ENCODE results near the gene ELOVL5. TPM values are rescaled to one million over a fixed set of nuclear protein-coding genes. Genes with fewer than 3 reads are reported as not detected.

The ELOVL5 gene
- total RNA-seq, 4 donors from 2014 or later = 74.8 to 110 (median 90.6) TPM

GRCh38 chr6:53312355-53312754 is 36.4 kb downstream of the ELOVL5 start:
- TF ChIP-seq CTCF (IDR thresholded peaks at IDR 0.05) (no peak), POLR2A (IDR thresholded peaks at IDR 0.05) (no peak)
- no peaks in the 10 kb centered on the region for H3K27me3 ChIP-seq
- 83 to 90% methylated on average over 2 of the region's 2 CpGs for WGBS, 2 donors
- H3K9me3 ChIP-seq = no peaks in the 10 kb centered on the region
- no peak overlapping the region for H3K27ac ChIP-seq
- H3K4me3 ChIP-seq (replicated peaks in 1 of 3) = no peak overlapping the region
- DNase-seq = no peak
- intact Hi-C loops (cut with DNase I) = no loop called here
- H3K36me3 ChIP-seq = no peaks in the 10 kb centered on the region
- peaks cover 4 to 11% of the 10 kb centered on the region in 2 donors for H3K4me1 ChIP-seq

GRCh38 chr6:53311586-53311935 is 37.2 kb downstream of the ELOVL5 start:
- Histone ChIP-seq H3K4me1 (peaks cover 8 to 11% of the 10 kb centered on the region in 2 donors), H3K27me3 (no peaks in the 10 kb centered on the region), H3K27ac (no peak overlapping the region), H3K9me3 (no peaks in the 10 kb centered on the region), H3K36me3 (no peaks in the 10 kb centered on the region), H3K4me3 (replicated peaks in 1 of 3) (no peak overlapping the region)
- no peak for DNase-seq
- no peak for TF ChIP-seq CTCF (IDR thresholded peaks at IDR 0.05)
- no peak for TF ChIP-seq POLR2A (IDR thresholded peaks at IDR 0.05)
- WGBS, 2 donors = 93 to 94% methylated on average over 3 of the region's 3 CpGs
- intact Hi-C loops (cut with DNase I) = no loop called here

- peaks cover 8 to 11% of the 10 kb centered on the region in 2 donors for H3K4me1 ChIP-seq
- no peak for DNase-seq
- 71 to 93% methylated on average over 6 of the region's 6 CpGs for WGBS, 2 donors
- H3K4me3 ChIP-seq (replicated peaks in 1 of 3) = no peak overlapping the region
- H3K36me3 ChIP-seq = no peaks in the 10 kb centered on the region
- no peak for TF ChIP-seq POLR2A (IDR thresholded peaks at IDR 0.05)
- no peak for TF ChIP-seq CTCF (IDR thresholded peaks at IDR 0.05)
- H3K9me3 ChIP-seq = no peaks in the 10 kb centered on the region
- no peaks in the 10 kb centered on the region for H3K27me3 ChIP-seq
- H3K27ac ChIP-seq = no peak overlapping the region
- intact Hi-C loops (cut with DNase I) = no loop called here
Observed at GRCh38 chr6:53310771-53311585, 37.8 kb downstream of the ELOVL5 start.

- H3K4me3 ChIP-seq (replicated peaks in 1 of 3) = no peak overlapping the region
- WGBS, 2 donors = 86 to 87% methylated on average over 4 of the region's 4 CpGs
- intact Hi-C loops (cut with DNase I) = no loop called here
- DNase-seq = no peak
- peaks cover 8 to 11% of the 10 kb centered on the region in 2 donors for H3K4me1 ChIP-seq
- TF ChIP-seq CTCF (IDR thresholded peaks at IDR 0.05) (no peak), POLR2A (IDR thresholded peaks at IDR 0.05) (no peak)
- no peaks in the 10 kb centered on the region for H3K9me3 ChIP-seq
- no peaks in the 10 kb centered on the region for H3K27me3 ChIP-seq
- H3K36me3 ChIP-seq = no peaks in the 10 kb centered on the region
- H3K27ac ChIP-seq = no peak overlapping the region
Observed at GRCh38 chr6:53309901-53310300, 38.8 kb downstream of the ELOVL5 start.

- H3K4me3 ChIP-seq (replicated peaks in 1 of 3) = no peak overlapping the region
- TF ChIP-seq CTCF (IDR thresholded peaks at IDR 0.05) (no peak), POLR2A (IDR thresholded peaks at IDR 0.05) (no peak)
- H3K36me3 ChIP-seq = no peaks in the 10 kb centered on the region
- H3K4me1 ChIP-seq = peaks cover 8 to 11% of the 10 kb centered on the region in 2 donors
- H3K27ac ChIP-seq = no peak overlapping the region
- H3K9me3 ChIP-seq = no peaks in the 10 kb centered on the region
- H3K27me3 ChIP-seq = no peaks in the 10 kb centered on the region
- DNase-seq = peak; percentile 33 to 41
- WGBS, 2 donors = 75 to 87% methylated on average over 7 of the region's 7 CpGs
- intact Hi-C loops (cut with DNase I) = no loop called here
Observed at GRCh38 chr6:53309059-53309900, 39.5 kb downstream of the ELOVL5 start.

All from thyroid gland (tissue), 4 donors.